NCI-H2081 (cell line): ENCODE measurements around the gene BORCS6.

Source experiments
- DNase-seq, 2 experiments: peaks; one replicate each; lab custom pipeline; 2025; lab: John Stamatoyannopoulos, UW

BORCS6 gene

GRCh38 chr17:8154608-8155155 is 35.3 kb downstream of the BORCS6 start:
- no peak for DNase-seq

- DNase-seq: no peak
These were observed 35.9 kb downstream of the BORCS6 start for GRCh38 chr17:8153957-8154607.

- no peak for DNase-seq
These were observed 36.4 kb downstream of the BORCS6 start for GRCh38 chr17:8153525-8153956.

GRCh38 chr17:8153031-8153451 is 36.9 kb downstream of the BORCS6 start:
- no peak for DNase-seq

GRCh38 chr17:8152112-8152775 is 37.7 kb downstream of the BORCS6 start, which contains the start of gene PER1:
Gene PER1 (minus strand): TSS chr17:8152404. CDS start chr17:8150706, 1,698 bp downstream.
- DNase-seq: peak; percentile 82 to 87

- no peak for DNase-seq
These were observed 38.3 kb downstream of the BORCS6 start for GRCh38 chr17:8151641-8152111.

- DNase-seq: peak; percentile 70 to 78
These were observed 38.8 kb downstream of the BORCS6 start for GRCh38 chr17:8151120-8151640.

- no peak for DNase-seq
These were observed 39.5 kb downstream of the BORCS6 start for GRCh38 chr17:8150194-8151119.

- DNase-seq: no peak
These were observed 40.4 kb downstream of the BORCS6 start for GRCh38 chr17:8149419-8150193.

- no peak for DNase-seq
These were observed 41.4 kb downstream of the BORCS6 start for GRCh38 chr17:8148560-8148959.

- DNase-seq: no peak
These were observed 42.1 kb downstream of the BORCS6 start for GRCh38 chr17:8147805-8148404.

GRCh38 chr17:8147141-8147804 is 42.7 kb downstream of the BORCS6 start:
- DNase-seq: no peak

- DNase-seq: no peak
These were observed 43.4 kb downstream of the BORCS6 start for GRCh38 chr17:8146381-8147140.

GRCh38 chr17:8145811-8146210 is 44.2 kb downstream of the BORCS6 start:
- DNase-seq: no peak

- DNase-seq: no peak
These were observed 45.4 kb downstream of the BORCS6 start for GRCh38 chr17:8144401-8145231.

GRCh38 chr17:8143581-8144400 is 46.2 kb downstream of the BORCS6 start:
- no peak for DNase-seq

- no peak for DNase-seq
These were observed 46.9 kb downstream of the BORCS6 start for GRCh38 chr17:8142887-8143580.
